CD4-positive, CD25-positive, alpha-beta regulatory T cell (primary cell): Measurements from ENCODE around the gene AGPAT4. TPM values are rescaled to one million over a fixed set of nuclear protein-coding genes. Genes with fewer than 3 reads are reported as not detected.

ENCODE experiments used
- ATAC-seq, 2 donors: fragments of 150-1000 bp; cut with Tn5 transposase; one replicate each; pipeline ENCODE4 v1.10.0; 2021; ENCODE audit warnings: low read depth in 2 of 2, moderate number of reproducible peaks in 2 of 2, moderate library complexity in 1 of 2
- DNase-seq, 3 donors: peaks; one replicate each; pipeline versions ENCODE4 v3.0.0 to v3.0.0-alpha.2; 2012 to 2022; ENCODE audit warnings: mixed read lengths in 1 of 3
- H3K27ac ChIP-seq: one replicate; pipeline ENCODE4 v1.7.0; 2013; ENCODE audit warnings: mild to moderate bottlenecking, low read length; ENCODE audit not compliant: insufficient read depth, poor library complexity, severe bottlenecking
- H3K27me3 ChIP-seq: one replicate; pipeline ENCODE4 v1.7.0; 2013; ENCODE audit warnings: low read length; ENCODE audit not compliant: control insufficient read depth, insufficient read depth
- H3K36me3 ChIP-seq: one replicate; pipeline ENCODE4 v1.7.0; 2013; ENCODE audit warnings: mild to moderate bottlenecking, low read length, moderate library complexity; ENCODE audit not compliant: control insufficient read depth, insufficient read depth
- H3K4me1 ChIP-seq: 2 replicates; pipeline ENCODE4 v1.7.0; 2013; ENCODE audit warnings: mild to moderate bottlenecking, low read length; ENCODE audit not compliant: insufficient read depth, control insufficient read depth, poor library complexity, severe bottlenecking
- H3K4me3 ChIP-seq: one replicate; pipeline ENCODE4 v1.7.0; 2013; ENCODE audit warnings: low read depth, mild to moderate bottlenecking, low read length, moderate library complexity
- H3K9me3 ChIP-seq, 2 experiments: 1 replicate in 1 of 2; 2 replicates in 1 of 2; pipeline ENCODE4 v1.7.0; 2013; ENCODE audit warnings: low read length in 2 of 2, mild to moderate bottlenecking in 1 of 2, moderate library complexity in 1 of 2; ENCODE audit not compliant: control insufficient read depth in 2 of 2
- H3K27ac Mint-ChIP-seq, 3 donors: one replicate each; pipeline ENCODE4 v1.8.0; 2020 to 2022; ENCODE audit warnings: mild to moderate bottlenecking in 3 of 3, mixed read lengths in 3 of 3, moderate library complexity in 2 of 3
- H3K27me3 Mint-ChIP-seq: one replicate; pipeline ENCODE4 v1.8.0; 2022; ENCODE audit warnings: mild to moderate bottlenecking, mixed read lengths
- H3K36me3 Mint-ChIP-seq: one replicate; pipeline ENCODE4 v1.8.0; 2020; ENCODE audit warnings: mixed read lengths
- H3K4me1 Mint-ChIP-seq, 4 donors: one replicate each; pipeline ENCODE4 v1.8.0; 2020 to 2022; ENCODE audit warnings: mixed read lengths in 4 of 4, mild to moderate bottlenecking in 1 of 4
- H3K4me3 Mint-ChIP-seq, 4 donors: one replicate each; pipeline ENCODE4 v1.8.0; 2020 to 2022; ENCODE audit warnings: mild to moderate bottlenecking in 4 of 4, mixed read lengths in 4 of 4, moderate library complexity in 3 of 4
- H3K9me3 Mint-ChIP-seq, 7 donors: one replicate each; pipeline ENCODE4 v1.8.0; 2020 to 2022; ENCODE audit warnings: mixed read lengths in 7 of 7, mild to moderate bottlenecking in 3 of 7, moderate library complexity in 2 of 7
- polyA plus RNA-seq, 4 donors: library from polyadenylated mRNA; unstranded; fragments of 300-500 nt; fragmentation: Illumina TruSeq; gene quantifications; one replicate each; pipeline ENCODE4 v1.2.3, GENCODE V29; 2021
- total RNA-seq: library from RNA; stranded (reverse); gene quantifications from one replicate; pipeline ENCODE4 v1.2.3, GENCODE V29; 2022

Gene AGPAT4
- total and polyA plus RNA-seq, 5 donors from 2014 or later, result 2.4 to 14.6 (median 4.1) TPM

GRCh38 chr6:161109366-161109765 is 164.5 kb downstream of the AGPAT4 start:
- H3K9me3 ChIP-seq, result no peaks in the 10 kb centered on the region
- Mint-ChIP-seq H3K4me1 (peaks cover 12 to 23% (median 20%) of the 10 kb centered on the region in 4 donors), H3K4me3 (no peak overlapping the region), H3K36me3 (peaks cover 73% of the 10 kb centered on the region), H3K9me3 (no peaks in the 10 kb centered on the region), H3K27me3 (no peaks in the 10 kb centered on the region), H3K27ac (peak overlapping the region in 1 of 3 donors; percentile 1)
- DNase-seq (no peak), ATAC-seq (no peak)
- H3K27ac ChIP-seq, result no peak overlapping the region
- H3K4me3 ChIP-seq, result no peak overlapping the region
- no peaks in the 10 kb centered on the region for H3K27me3 ChIP-seq
- peaks cover 76% of the 10 kb centered on the region for H3K36me3 ChIP-seq
- H3K4me1 ChIP-seq, result peaks cover 13% of the 10 kb centered on the region

GRCh38 chr6:161108916-161109315 is 164.9 kb downstream of the AGPAT4 start:
- peak overlapping the region in 1 of 3 donors; percentile 1 for H3K27ac Mint-ChIP-seq
- H3K36me3 Mint-ChIP-seq, result peaks cover 73% of the 10 kb centered on the region
- no peak overlapping the region for H3K4me3 ChIP-seq
- peak overlapping the region in 1 of 4 donors; percentile 27 for H3K4me3 Mint-ChIP-seq
- ATAC-seq (no peak), DNase-seq (no peak)
- no peaks in the 10 kb centered on the region for H3K9me3 ChIP-seq
- no peaks in the 10 kb centered on the region for H3K27me3 ChIP-seq
- H3K36me3 ChIP-seq, result peaks cover 73% of the 10 kb centered on the region
- peaks cover 13% of the 10 kb centered on the region for H3K4me1 ChIP-seq
- no peaks in the 10 kb centered on the region for H3K9me3 Mint-ChIP-seq
- H3K4me1 Mint-ChIP-seq, result peaks cover 12 to 23% (median 20%) of the 10 kb centered on the region in 4 donors
- H3K27me3 Mint-ChIP-seq, result no peaks in the 10 kb centered on the region
- H3K27ac ChIP-seq, result no peak overlapping the region

GRCh38 chr6:161107779-161108730 is 165.8 kb downstream of the AGPAT4 start:
- no peak for DNase-seq
- H3K36me3 Mint-ChIP-seq, result peaks cover 78% of the 10 kb centered on the region
- no peak overlapping the region for H3K27ac ChIP-seq
- H3K4me1 Mint-ChIP-seq, result peaks cover 12 to 22% (median 20%) of the 10 kb centered on the region in 4 donors
- ATAC-seq, result no peak
- no peak overlapping the region for H3K4me3 Mint-ChIP-seq
- peaks cover 13% of the 10 kb centered on the region for H3K4me1 ChIP-seq
- H3K27me3 ChIP-seq, result no peaks in the 10 kb centered on the region
- H3K27me3 Mint-ChIP-seq, result no peaks in the 10 kb centered on the region
- no peaks in the 10 kb centered on the region for H3K9me3 ChIP-seq
- H3K27ac Mint-ChIP-seq, result peak overlapping the region in 2 of 3 donors; percentile 16 to 62
- peaks cover 75% of the 10 kb centered on the region for H3K36me3 ChIP-seq
- H3K4me3 ChIP-seq, result no peak overlapping the region
- no peaks in the 10 kb centered on the region for H3K9me3 Mint-ChIP-seq

GRCh38 chr6:161105408-161105807 is 168.5 kb downstream of the AGPAT4 start:
- ATAC-seq (no peak), DNase-seq (no peak)
- Mint-ChIP-seq H3K36me3 (peaks cover 62% of the 10 kb centered on the region), H3K4me1 (peaks cover 0 to 5% (median 3%) of the 10 kb centered on the region in 4 donors), H3K27ac (no peak overlapping the region), H3K9me3 (no peaks in the 10 kb centered on the region), H3K4me3 (no peak overlapping the region), H3K27me3 (no peaks in the 10 kb centered on the region)
- no peaks in the 10 kb centered on the region for H3K9me3 ChIP-seq
- H3K36me3 ChIP-seq, result peaks cover 85% of the 10 kb centered on the region
- no peaks in the 10 kb centered on the region for H3K4me1 ChIP-seq
- no peak overlapping the region for H3K27ac ChIP-seq
- H3K4me3 ChIP-seq, result no peak overlapping the region
- H3K27me3 ChIP-seq, result no peaks in the 10 kb centered on the region

- Mint-ChIP-seq H3K4me1 (peaks cover 0 to 2% (median under 1%) of the 10 kb centered on the region in 4 donors), H3K4me3 (no peak overlapping the region), H3K36me3 (peaks cover 62% of the 10 kb centered on the region), H3K27me3 (no peaks in the 10 kb centered on the region), H3K27ac (no peak overlapping the region), H3K9me3 (no peaks in the 10 kb centered on the region)
- no peak overlapping the region for H3K4me3 ChIP-seq
- no peak for ATAC-seq
- no peak overlapping the region for H3K27ac ChIP-seq
- peaks cover 87% of the 10 kb centered on the region for H3K36me3 ChIP-seq
- H3K27me3 ChIP-seq, result no peaks in the 10 kb centered on the region
- no peaks in the 10 kb centered on the region for H3K4me1 ChIP-seq
- no peak for DNase-seq
- no peaks in the 10 kb centered on the region for H3K9me3 ChIP-seq
These were observed 168.9 kb downstream of the AGPAT4 start for GRCh38 chr6:161104966-161105365.

- no peak for ATAC-seq
- no peak overlapping the region for H3K27ac ChIP-seq
- H3K4me1 ChIP-seq, result no peaks in the 10 kb centered on the region
- no peaks in the 10 kb centered on the region for H3K4me1 Mint-ChIP-seq
- no peaks in the 10 kb centered on the region for H3K9me3 ChIP-seq
- peaks cover 62% of the 10 kb centered on the region for H3K36me3 Mint-ChIP-seq
- no peaks in the 10 kb centered on the region for H3K27me3 Mint-ChIP-seq
- no peak overlapping the region for H3K4me3 Mint-ChIP-seq
- H3K27me3 ChIP-seq, result no peaks in the 10 kb centered on the region
- no peak overlapping the region for H3K27ac Mint-ChIP-seq
- no peak for DNase-seq
- H3K4me3 ChIP-seq, result no peak overlapping the region
- no peaks in the 10 kb centered on the region for H3K9me3 Mint-ChIP-seq
- H3K36me3 ChIP-seq, result peaks cover 85% of the 10 kb centered on the region
These were observed 170.4 kb downstream of the AGPAT4 start for GRCh38 chr6:161103475-161103874.

- no peak overlapping the region for H3K4me3 ChIP-seq
- peaks cover 87% of the 10 kb centered on the region for H3K36me3 ChIP-seq
- peaks cover 57% of the 10 kb centered on the region for H3K36me3 Mint-ChIP-seq
- H3K27me3 Mint-ChIP-seq, result no peaks in the 10 kb centered on the region
- no peaks in the 10 kb centered on the region for H3K4me1 ChIP-seq
- no peaks in the 10 kb centered on the region for H3K9me3 ChIP-seq
- no peaks in the 10 kb centered on the region for H3K9me3 Mint-ChIP-seq
- no peak overlapping the region for H3K27ac ChIP-seq
- no peak for DNase-seq
- no peak for ATAC-seq
- no peak overlapping the region for H3K4me3 Mint-ChIP-seq
- no peaks in the 10 kb centered on the region for H3K27me3 ChIP-seq
- H3K4me1 Mint-ChIP-seq, result no peaks in the 10 kb centered on the region
- H3K27ac Mint-ChIP-seq, result no peak overlapping the region
These were observed 172.3 kb downstream of the AGPAT4 start for GRCh38 chr6:161101517-161101916.

- H3K36me3 ChIP-seq, result peaks cover 81% of the 10 kb centered on the region
- Mint-ChIP-seq H3K4me3 (no peak overlapping the region), H3K9me3 (no peaks in the 10 kb centered on the region), H3K27ac (no peak overlapping the region), H3K36me3 (peaks cover 49% of the 10 kb centered on the region), H3K27me3 (no peaks in the 10 kb centered on the region), H3K4me1 (no peaks in the 10 kb centered on the region)
- DNase-seq, result no peak
- no peak overlapping the region for H3K4me3 ChIP-seq
- no peak for ATAC-seq
- H3K27me3 ChIP-seq, result no peaks in the 10 kb centered on the region
- H3K27ac ChIP-seq, result no peak overlapping the region
- no peaks in the 10 kb centered on the region for H3K4me1 ChIP-seq
- H3K9me3 ChIP-seq, result no peaks in the 10 kb centered on the region
These were observed 173.8 kb downstream of the AGPAT4 start for GRCh38 chr6:161100072-161100471.
